ENCODE data around the gene RNU6-9.

DNA sequence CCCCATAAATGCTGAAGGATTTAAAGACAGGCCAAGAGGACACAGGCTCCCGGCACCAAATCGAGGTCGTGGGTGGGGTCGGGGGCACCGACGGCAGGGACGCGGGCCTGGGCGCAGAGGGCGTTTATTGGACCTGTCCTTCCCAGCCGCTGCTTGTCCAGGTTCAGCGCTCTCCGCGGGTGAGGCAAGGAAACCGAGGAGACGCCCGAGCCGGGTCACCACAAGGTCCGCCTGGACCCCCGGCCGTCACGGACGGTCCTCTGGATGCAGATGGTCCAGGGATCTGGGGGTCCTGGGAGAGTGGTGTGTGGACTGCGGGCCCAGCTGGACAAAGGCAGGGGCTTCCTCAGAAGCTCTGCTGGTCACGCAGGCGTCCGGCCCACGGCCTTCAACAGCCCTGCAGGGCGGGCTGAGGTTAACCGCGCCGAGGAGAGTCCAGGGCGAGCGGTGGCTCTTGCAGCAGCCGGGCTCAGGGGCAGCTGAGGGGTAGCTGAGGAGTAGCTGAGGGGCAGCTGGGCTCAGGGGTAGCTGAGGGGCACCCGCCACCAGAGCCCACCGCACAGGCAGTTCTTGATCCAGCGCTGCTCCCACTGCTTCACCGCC lies 25.3 kb upstream of the RNU6-9 start:
- TF ChIP-seq, protein P1, sequence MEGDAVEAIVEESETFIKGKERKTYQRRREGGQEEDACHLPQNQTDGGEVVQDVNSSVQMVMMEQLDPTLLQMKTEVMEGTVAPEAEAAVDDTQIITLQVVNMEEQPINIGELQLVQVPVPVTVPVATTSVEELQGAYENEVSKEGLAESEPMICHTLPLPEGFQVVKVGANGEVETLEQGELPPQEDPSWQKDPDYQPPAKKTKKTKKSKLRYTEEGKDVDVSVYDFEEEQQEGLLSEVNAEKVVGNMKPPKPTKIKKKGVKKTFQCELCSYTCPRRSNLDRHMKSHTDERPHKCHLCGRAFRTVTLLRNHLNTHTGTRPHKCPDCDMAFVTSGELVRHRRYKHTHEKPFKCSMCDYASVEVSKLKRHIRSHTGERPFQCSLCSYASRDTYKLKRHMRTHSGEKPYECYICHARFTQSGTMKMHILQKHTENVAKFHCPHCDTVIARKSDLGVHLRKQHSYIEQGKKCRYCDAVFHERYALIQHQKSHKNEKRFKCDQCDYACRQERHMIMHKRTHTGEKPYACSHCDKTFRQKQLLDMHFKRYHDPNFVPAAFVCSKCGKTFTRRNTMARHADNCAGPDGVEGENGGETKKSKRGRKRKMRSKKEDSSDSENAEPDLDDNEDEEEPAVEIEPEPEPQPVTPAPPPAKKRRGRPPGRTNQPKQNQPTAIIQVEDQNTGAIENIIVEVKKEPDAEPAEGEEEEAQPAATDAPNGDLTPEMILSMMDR (conservative IDR thresholded peaks at IDR 0.05), result no peak
- no peak for TF ChIP-seq EZH2 (IDR thresholded peaks at IDR 0.05; ENCODE audit: low read depth)
